Measurements from ENCODE around the gene POSTN.
"Not testable (repeated sequence)": the region's sequence is repeated elsewhere in the genome, so short reads cannot be mapped to it uniquely, and the experiment has no call there.

Gene POSTN

GRCh38 chr13:37596805-37597204 is 1.8 kb downstream of the POSTN start:
- TF ChIP-seq, protein P1, sequence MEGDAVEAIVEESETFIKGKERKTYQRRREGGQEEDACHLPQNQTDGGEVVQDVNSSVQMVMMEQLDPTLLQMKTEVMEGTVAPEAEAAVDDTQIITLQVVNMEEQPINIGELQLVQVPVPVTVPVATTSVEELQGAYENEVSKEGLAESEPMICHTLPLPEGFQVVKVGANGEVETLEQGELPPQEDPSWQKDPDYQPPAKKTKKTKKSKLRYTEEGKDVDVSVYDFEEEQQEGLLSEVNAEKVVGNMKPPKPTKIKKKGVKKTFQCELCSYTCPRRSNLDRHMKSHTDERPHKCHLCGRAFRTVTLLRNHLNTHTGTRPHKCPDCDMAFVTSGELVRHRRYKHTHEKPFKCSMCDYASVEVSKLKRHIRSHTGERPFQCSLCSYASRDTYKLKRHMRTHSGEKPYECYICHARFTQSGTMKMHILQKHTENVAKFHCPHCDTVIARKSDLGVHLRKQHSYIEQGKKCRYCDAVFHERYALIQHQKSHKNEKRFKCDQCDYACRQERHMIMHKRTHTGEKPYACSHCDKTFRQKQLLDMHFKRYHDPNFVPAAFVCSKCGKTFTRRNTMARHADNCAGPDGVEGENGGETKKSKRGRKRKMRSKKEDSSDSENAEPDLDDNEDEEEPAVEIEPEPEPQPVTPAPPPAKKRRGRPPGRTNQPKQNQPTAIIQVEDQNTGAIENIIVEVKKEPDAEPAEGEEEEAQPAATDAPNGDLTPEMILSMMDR (IDR thresholded peaks at IDR 0.05; ENCODE audit: extremely low read depth, missing control alignments), result no peak
- no peak for DNase-seq (ENCODE audit: low spot score)

- TF ChIP-seq, protein P1 (IDR thresholded peaks at IDR 0.05; ENCODE audit: extremely low read depth, missing control alignments), result no peak
- DNase-seq (ENCODE audit: low spot score), result no peak
Measured at GRCh38 chr13:37595162-37595561, 3.4 kb downstream of the POSTN start.

- TF ChIP-seq, protein P1 (IDR thresholded peaks at IDR 0.05; ENCODE audit: extremely low read depth, missing control alignments), result no peak
- no peak for DNase-seq (ENCODE audit: low spot score)
Measured at GRCh38 chr13:37594550-37594949, 4.0 kb downstream of the POSTN start.

- not testable (repeated sequence) for DNase-seq (ENCODE audit: low spot score)
Measured at GRCh38 chr13:37589381-37589780, 9.2 kb downstream of the POSTN start.

DNA sequence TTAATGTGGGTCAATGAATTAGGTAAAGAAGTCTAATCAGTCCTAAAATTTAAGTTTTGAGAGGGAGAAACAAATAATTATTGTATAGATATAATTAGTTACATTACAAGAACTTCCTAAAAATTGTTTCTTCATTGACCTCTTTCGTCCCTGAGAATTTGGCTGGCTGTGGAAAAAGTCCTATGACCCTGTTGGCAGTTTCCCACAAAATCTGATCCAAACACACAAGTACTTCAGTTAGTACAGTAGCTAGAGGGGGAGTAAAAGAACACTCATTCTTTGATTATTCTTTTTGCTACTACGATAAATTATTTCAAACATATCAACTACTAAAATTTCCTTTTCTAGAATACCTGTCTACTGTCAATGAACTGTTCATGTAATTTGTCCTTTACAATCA is 11.3 kb downstream of the POSTN start:
- no peak for DNase-seq (ENCODE audit: low spot score)
- TF ChIP-seq, protein P1 (IDR thresholded peaks at IDR 0.05; ENCODE audit: extremely low read depth, missing control alignments), result no peak

DNA sequence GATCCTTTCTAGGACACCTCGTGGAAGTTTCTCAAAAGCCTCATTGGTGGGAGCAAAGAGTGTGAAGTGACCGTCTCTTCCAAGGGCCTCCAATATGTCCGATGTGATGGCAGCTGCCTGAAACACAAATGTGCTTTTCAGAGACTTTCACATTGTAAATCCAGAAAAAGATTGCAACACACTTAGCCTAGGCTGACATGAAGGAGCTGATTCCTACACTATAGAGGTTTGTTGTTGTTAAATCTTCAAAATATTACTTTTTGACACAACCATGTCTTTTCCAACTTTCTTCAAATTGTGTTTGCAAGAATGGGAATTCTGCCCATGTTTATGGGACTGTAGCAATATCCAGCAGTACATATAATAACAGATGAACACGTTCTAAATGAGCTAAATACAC is 12.4 kb downstream of the POSTN start:
- TF ChIP-seq, protein P1 (IDR thresholded peaks at IDR 0.05; ENCODE audit: extremely low read depth, missing control alignments), result no peak
- DNase-seq (ENCODE audit: low spot score), result no peak

DNA sequence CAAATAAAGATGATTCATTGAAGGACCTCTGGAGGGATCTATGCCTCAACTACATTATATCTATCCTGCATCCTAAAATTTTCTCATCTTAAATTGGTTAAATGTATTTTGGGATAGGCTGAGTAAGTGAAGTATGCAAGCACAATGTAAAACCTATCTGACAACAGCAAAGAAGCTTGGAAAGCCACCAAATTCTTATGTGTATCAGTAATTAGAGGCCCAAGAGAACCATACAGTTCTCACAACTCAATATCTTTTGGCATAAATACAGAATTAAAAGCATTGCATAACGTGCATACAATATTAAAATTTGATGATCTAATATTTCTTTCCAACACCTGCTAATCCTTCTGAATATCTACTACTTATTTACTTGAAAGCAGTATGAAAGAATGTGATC is 13.0 kb downstream of the POSTN start:
- no peak for DNase-seq (ENCODE audit: low spot score)
- TF ChIP-seq, protein P1 (IDR thresholded peaks at IDR 0.05; ENCODE audit: extremely low read depth, missing control alignments), result no peak

DNA sequence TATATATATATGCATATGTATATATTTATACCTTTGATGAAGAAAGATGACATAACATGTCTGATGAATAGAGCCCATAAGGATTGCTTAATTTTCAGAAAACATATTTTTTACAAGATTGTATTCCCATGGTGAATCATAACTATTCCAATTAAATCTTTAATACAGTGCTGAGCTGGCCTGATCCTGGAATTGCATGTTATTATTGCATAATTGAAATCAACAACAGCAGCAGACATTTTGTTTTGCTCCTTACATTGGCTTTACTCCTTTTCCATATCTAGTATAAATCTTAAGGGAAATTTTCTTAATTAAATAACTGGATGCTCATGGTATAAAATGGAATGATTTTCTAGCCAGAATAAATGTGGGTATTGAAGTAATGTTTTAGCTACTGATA is 22.0 kb downstream of the POSTN start:
- TF ChIP-seq, protein P1 (IDR thresholded peaks at IDR 0.05; ENCODE audit: extremely low read depth, missing control alignments), result no peak
- DNase-seq (ENCODE audit: low spot score), result no peak
